Brain microvascular endothelial cell (primary cell): ENCODE measurements around the gene MEF2C.

Experiments
- DNase-seq: peaks from one replicate; pipeline ENCODE4 v3.0.0-alpha.2; 2020
- H3K27ac ChIP-seq: fragments of 250-450 bp; sonication (Bioruptor Pico); 2 replicates; pipeline ENCODE4 v1.5.1; 2020; ENCODE audit warnings: mild to moderate bottlenecking, moderate library complexity
- H3K27me3 ChIP-seq: fragments of 250-450 bp; sonication (Bioruptor Pico); replicated peaks from 2 replicates; pipeline ENCODE4 v1.5.1; 2020; ENCODE audit warnings: mild to moderate bottlenecking
- H3K36me3 ChIP-seq: fragments of 250-450 bp; sonication (Bioruptor Pico); replicated peaks from 2 replicates; pipeline ENCODE4 v1.5.1; 2020; ENCODE audit warnings: mild to moderate bottlenecking
- H3K4me3 ChIP-seq: 2 replicates; pipeline ENCODE4 v1.5.1; 2011; ENCODE audit warnings: low read depth, mild to moderate bottlenecking, control low read depth, low read length, moderate library complexity
- in situ Hi-C: cut with HindIII; loops from 2 replicates; pipeline ENCODE4 v1.10.0; 2017; ENCODE audit warnings: low sequenced_read_pairs, low pct_ligation_motif_present
- TF ChIP-seq, protein P1 (sequence below): IDR thresholded peaks from 2 replicates; pipeline ENCODE4 v1.5.1; 2011; ENCODE audit warnings: low read depth, mild to moderate bottlenecking, moderate library complexity, low read length, control low read depth, inconsistent platforms; ENCODE audit errors: missing control alignments

Gene MEF2C

GRCh38 chr5:88676637-88677375 lies 206.2 kb downstream of the MEF2C start:
- Histone ChIP-seq H3K36me3 (no peaks in the 10 kb centered on the region), H3K27ac (no peak overlapping the region), H3K27me3 (peaks cover 95% of the 10 kb centered on the region), H3K4me3 (peak overlapping the region; percentile 62)
- no peak for DNase-seq
- TF ChIP-seq, protein P1, sequence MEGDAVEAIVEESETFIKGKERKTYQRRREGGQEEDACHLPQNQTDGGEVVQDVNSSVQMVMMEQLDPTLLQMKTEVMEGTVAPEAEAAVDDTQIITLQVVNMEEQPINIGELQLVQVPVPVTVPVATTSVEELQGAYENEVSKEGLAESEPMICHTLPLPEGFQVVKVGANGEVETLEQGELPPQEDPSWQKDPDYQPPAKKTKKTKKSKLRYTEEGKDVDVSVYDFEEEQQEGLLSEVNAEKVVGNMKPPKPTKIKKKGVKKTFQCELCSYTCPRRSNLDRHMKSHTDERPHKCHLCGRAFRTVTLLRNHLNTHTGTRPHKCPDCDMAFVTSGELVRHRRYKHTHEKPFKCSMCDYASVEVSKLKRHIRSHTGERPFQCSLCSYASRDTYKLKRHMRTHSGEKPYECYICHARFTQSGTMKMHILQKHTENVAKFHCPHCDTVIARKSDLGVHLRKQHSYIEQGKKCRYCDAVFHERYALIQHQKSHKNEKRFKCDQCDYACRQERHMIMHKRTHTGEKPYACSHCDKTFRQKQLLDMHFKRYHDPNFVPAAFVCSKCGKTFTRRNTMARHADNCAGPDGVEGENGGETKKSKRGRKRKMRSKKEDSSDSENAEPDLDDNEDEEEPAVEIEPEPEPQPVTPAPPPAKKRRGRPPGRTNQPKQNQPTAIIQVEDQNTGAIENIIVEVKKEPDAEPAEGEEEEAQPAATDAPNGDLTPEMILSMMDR: no peak
- in situ Hi-C loops: no loop called here

DNA sequence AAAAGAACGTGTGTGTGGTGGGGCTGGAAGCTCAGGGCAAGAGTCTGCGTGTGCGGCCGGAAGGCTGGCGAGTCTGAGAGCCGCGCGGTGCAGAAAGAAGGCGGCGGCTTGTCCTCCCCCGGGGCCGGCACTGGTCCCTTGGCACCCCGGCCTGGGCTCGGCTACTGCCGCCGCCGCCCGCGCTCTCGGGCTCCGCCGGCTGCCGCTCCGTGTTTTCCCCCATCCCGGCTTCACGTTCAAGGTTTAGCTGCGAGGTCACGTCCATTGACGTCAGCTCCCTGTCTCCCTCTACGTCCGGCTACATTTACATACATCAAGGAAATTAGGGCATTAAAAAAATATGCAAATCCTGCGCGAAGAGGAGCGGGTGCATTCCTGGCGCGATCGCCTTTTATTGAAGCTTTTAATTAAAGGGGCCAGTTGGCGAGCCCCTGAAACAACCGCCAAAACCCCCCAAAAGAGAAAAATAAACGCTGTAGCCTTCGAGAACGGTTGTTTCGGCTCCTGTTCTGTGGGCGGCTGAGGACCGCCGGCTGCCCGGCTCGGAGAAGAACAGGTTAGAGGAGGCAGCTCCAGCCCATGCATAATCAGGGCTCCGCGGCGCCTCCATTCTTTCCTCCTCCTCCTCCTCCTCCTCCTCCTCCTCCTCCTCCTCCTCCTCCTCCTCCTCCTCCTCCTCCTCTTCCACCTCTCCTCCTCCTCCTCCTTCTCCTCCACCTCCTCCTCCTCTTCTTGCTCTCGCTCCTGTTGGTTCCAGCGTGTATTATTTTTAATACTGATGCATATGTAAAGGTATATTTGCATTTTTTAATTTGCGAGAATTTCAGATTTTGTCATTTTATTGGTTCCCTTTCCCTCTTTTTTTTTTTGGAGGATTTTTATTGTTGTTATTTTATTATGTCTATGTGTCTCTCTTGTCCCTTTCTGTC lies 207.0 kb downstream of the MEF2C start:
- TF ChIP-seq, protein P1: no peak
- Histone ChIP-seq H3K27me3 (peaks cover 95% of the 10 kb centered on the region), H3K4me3 (peak overlapping the region; percentile 62), H3K27ac (no peak overlapping the region), H3K36me3 (no peaks in the 10 kb centered on the region)
- DNase-seq: no peak
- in situ Hi-C loops: no loop called here

DNA sequence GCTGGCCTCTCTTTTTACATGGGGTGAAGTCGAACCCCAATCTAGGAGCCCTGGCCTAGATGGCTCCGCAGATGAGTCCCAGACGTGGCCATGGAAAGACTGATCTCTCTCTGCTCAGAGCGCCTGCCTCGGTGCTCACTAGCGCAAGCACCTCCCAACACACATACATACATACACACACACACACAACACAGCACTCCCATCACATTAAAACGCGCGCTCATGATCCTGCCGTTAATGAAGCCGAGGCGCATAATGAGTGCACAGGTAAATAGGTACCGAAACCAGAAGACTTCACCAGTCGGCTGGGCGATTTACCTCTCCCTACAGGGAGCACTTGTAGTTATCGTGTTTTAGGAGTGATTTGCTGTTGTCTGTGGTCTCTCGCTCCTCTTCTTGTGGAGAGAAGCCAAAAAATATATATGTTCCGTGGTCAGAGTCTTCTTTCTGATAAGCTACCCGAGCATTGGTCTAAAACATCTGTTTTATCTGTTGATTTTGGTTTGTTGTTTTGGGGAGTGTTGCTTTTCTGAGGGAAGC lies 207.7 kb downstream of the MEF2C start:
- TF ChIP-seq, protein P1: no peak
- Histone ChIP-seq H3K36me3 (no peaks in the 10 kb centered on the region), H3K27ac (no peak overlapping the region), H3K27me3 (peaks cover 95% of the 10 kb centered on the region), H3K4me3 (peak overlapping the region; percentile 62)
- in situ Hi-C loops: no loop called here
- no peak for DNase-seq

- Histone ChIP-seq H3K27me3 (peaks cover 96% of the 10 kb centered on the region), H3K36me3 (no peaks in the 10 kb centered on the region), H3K4me3 (peak overlapping the region; percentile 62), H3K27ac (no peak overlapping the region)
- no peak for DNase-seq
- in situ Hi-C loops: no loop called here
- TF ChIP-seq, protein P1: no peak
Observed at GRCh38 chr5:88674356-88675167, 208.4 kb downstream of the MEF2C start.

DNA sequence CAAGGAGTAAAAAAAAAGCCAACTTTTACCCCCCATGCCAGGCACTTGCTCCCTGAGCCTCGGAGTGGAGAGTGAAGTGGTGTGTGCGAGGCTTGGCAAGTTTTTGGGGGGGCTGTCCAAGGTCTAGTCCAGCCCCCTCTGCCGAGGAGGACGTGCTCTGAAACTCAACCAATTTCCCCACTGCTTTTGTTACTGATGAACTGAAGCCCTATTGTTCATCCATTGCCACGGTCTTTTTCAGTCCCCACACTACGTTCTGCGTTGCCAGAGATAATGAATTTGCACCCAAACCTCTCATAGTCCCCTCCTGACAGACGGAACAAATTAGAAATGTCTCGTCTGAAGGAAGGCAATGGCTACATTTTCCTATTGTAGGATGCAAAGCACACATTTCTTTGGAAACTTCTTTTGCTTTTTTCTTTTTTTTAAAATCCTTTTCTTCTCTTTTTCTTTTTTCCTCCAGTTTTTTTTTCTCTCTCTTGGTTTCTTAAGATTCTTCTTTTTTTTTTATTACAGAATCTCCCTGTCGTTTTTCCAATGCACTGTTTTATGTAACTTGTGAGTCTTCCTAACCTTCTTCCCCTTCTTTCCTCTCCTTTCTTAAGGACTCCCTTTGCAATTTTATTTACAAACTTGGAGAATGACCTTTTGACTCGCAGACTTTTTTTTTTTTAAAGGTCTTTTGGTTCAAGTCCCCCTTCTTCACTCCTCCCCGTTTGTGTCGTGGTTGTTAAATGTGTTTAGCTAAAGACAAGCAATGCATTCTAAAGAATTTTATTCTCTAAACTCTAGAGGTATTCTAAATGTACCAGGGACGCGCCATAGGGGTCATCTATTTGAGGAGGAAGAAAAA lies 209.5 kb downstream of the MEF2C start:
- Histone ChIP-seq H3K4me3 (peak overlapping the region; percentile 62), H3K27ac (no peak overlapping the region), H3K27me3 (peaks cover 96% of the 10 kb centered on the region), H3K36me3 (no peaks in the 10 kb centered on the region)
- TF ChIP-seq, protein P1: peak; percentile 15
- DNase-seq: no peak
- in situ Hi-C loops: no loop called here
